AG04450 (cell line): Measurements from ENCODE around the gene CYFIP1. TPM values are rescaled to one million over a fixed set of nuclear protein-coding genes. Genes with fewer than 3 reads are reported as not detected.

ENCODE experiments used
- CTCF ChIA-PET: fragments of 300-600, 350-600 bp; formaldehyde crosslinking; extraction: SDS; loops from one replicate; lab custom pipeline; 2022; ENCODE audit warnings: antibody characterized with exemption, inconsistent platforms; lab: Charles Lee
- POLR2A ChIA-PET: fragments of 350-600 bp; formaldehyde crosslinking; extraction: SDS; loops from one replicate; lab custom pipeline; 2021; ENCODE audit warnings: antibody characterized with exemption, inconsistent platforms; lab: Yijun Ruan, JAX
- DNase-seq: peaks from one replicate; pipeline ENCODE4 v3.0.0-alpha.2; 2011; ENCODE audit warnings: low read depth, low spot score
- H3K27ac ChIP-seq: one replicate; pipeline ENCODE4 v1.5.1; 2012; ENCODE audit warnings: low read depth, low read length, control low read depth
- H3K27me3 ChIP-seq: one replicate; pipeline ENCODE4 v1.6.0; 2012; ENCODE audit warnings: low read length; ENCODE audit not compliant: control insufficient read depth, insufficient read depth
- H3K4me3 ChIP-seq: 2 replicates; pipeline ENCODE4 v1.5.1; 2011; ENCODE audit warnings: mild to moderate bottlenecking, low read depth, low read length, control low read depth
- H3K9me3 ChIP-seq: 2 replicates; pipeline ENCODE4 v1.5.1; 2012; ENCODE audit warnings: low read length; ENCODE audit not compliant: control insufficient read depth, insufficient read depth
- polyA plus RNA-seq: library from polyadenylated mRNA; depleted of rRNA; stranded (reverse); fragments of >200 nt; gene quantifications from 2 replicates; pipeline ENCODE4 v1.2.3, GENCODE V29; 2011
- TF ChIP-seq, protein P1 (sequence below): IDR thresholded peaks from 2 replicates; pipeline ENCODE4 v1.5.1; 2011; ENCODE audit warnings: low read depth, low read length, control low read depth, inconsistent platforms

The CYFIP1 gene
- polyA plus RNA-seq, 1 experiment: 70.9 TPM

DNA sequence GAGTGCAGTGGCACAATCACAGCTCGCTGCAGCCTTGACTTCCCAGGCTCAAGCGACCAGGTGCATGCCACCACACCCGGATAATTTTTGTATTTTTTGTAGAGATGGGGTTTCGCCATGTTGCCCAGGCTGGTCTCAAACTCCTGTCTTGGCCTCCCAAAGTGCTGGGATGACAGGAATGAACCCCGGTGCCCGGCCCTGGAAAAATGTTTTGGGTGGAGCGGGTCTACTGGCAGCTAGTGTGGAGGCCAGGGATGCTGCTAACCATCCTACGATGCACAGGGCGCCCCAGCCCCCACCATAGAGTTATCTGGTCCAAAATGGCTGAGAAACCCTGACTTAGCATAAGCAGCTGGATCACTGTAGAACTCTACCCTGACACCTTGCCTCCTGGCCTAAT is 106.3 kb downstream of the CYFIP1 start:
- Histone ChIP-seq H3K4me3 (no peak overlapping the region), H3K27me3 (no peaks in the 10 kb centered on the region), H3K27ac (no peak overlapping the region), H3K9me3 (peaks cover 9% of the 10 kb centered on the region)
- DNase-seq: no peak
- POLR2A ChIA-PET: interaction anchor here (0.6 kb wide), 1 partner anchor 37 kb away, joined by 3 read pairs; no protein-coding TSS in a partner anchor
- TF ChIP-seq, protein P1, sequence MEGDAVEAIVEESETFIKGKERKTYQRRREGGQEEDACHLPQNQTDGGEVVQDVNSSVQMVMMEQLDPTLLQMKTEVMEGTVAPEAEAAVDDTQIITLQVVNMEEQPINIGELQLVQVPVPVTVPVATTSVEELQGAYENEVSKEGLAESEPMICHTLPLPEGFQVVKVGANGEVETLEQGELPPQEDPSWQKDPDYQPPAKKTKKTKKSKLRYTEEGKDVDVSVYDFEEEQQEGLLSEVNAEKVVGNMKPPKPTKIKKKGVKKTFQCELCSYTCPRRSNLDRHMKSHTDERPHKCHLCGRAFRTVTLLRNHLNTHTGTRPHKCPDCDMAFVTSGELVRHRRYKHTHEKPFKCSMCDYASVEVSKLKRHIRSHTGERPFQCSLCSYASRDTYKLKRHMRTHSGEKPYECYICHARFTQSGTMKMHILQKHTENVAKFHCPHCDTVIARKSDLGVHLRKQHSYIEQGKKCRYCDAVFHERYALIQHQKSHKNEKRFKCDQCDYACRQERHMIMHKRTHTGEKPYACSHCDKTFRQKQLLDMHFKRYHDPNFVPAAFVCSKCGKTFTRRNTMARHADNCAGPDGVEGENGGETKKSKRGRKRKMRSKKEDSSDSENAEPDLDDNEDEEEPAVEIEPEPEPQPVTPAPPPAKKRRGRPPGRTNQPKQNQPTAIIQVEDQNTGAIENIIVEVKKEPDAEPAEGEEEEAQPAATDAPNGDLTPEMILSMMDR: no peak
- CTCF ChIA-PET: no interaction called here

DNA sequence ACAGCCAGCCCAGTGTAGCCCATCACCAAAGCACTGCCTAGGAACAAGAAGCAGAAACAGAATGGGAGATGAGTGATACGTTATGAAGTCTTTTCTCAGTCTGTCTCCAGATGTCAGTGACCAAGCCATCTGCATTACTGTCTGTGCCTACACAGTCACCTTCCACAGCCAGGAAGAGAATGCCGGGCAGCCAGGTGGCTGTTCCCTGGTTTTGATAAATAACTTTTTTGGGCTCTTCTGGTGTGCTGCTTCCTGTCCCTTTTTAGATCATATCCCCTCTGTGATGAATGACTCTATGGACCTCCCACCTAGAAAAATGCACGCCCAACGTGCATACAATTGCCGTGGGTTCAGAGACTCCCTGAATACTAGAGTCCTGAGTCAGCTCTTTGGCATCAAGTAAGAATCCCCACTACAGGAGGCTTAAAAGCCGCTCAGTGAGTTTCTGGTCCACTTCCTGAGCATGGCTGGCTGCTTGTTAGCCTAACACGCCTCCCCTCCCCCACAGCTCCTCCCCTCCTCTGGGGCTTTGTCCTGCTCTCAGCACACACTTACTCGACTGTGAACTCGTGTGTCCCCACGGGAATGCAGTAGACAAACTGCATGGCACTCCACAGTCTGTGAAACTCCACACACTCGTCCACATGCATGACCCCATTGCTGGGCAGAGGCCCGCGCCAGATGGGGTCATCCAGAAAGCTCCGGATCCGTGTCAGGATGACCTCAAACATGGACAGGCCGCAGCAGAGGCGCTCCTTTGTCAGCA is 107.0 kb downstream of the CYFIP1 start:
- H3K27me3 ChIP-seq: no peaks in the 10 kb centered on the region
- H3K4me3 ChIP-seq: no peak overlapping the region
- no peak overlapping the region for H3K27ac ChIP-seq
- ChIA-PET POLR2A (no interaction called here), CTCF (no interaction called here)
- DNase-seq: peak; percentile 42
- TF ChIP-seq, protein P1: no peak
- peaks cover 9% of the 10 kb centered on the region for H3K9me3 ChIP-seq

DNA sequence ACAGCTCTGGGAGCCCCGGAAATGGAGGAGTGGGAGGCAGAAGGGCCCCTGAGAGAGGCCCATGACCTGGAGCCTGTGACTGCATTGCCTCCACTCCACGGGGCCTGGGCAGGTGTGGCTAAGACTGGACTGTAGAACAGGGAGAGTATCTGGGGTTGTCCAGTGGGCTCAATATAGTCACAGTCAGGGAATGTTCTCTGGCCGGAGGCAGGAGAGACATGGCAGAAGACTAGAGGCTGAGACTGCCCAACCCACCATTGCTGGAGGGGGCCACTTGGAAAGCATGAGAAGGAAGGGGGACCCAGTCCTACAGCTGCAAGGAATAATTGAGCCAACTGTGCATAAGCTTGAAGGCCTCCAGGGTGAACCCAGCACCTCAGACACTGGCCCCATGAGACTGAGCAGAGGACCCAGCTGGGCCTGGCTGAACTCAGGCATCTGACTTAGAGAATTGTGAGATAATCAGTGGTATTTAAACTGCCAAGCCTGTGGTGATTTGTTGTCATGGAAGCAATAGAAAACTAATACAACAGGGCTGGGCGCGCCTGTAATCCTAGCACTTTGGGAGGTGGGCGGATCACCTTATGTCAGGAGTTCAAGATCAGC is 108.6 kb downstream of the CYFIP1 start:
- Histone ChIP-seq H3K27me3 (no peaks in the 10 kb centered on the region), H3K27ac (no peak overlapping the region), H3K9me3 (no peaks in the 10 kb centered on the region; the same call in 1 of the 2 replicates), H3K4me3 (no peak overlapping the region)
- CTCF ChIA-PET: no interaction called here
- TF ChIP-seq, protein P1: no peak
- POLR2A ChIA-PET: no interaction called here
- DNase-seq: no peak

DNA sequence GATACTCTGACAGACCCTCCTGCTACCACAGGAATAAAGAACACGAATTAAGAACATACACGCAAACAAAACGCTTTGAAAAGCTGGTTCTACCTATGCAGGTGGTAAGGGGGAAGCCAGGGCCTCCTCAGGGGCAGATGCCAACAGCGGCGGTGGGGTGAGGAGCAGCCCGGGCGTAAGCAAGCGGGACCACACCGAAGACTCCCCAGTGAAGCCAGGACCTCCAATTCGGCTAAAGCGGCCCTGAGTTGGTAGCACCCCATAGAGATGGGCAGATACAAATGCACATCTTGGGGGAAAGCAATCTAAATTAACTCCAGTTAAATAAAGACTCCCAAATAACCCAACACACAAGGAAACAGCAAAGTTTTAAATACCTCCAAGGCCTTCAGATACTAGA is 109.3 kb downstream of the CYFIP1 start:
- TF ChIP-seq, protein P1: no peak
- DNase-seq: no peak
- Histone ChIP-seq H3K9me3 (no peaks in the 10 kb centered on the region; the same call in 1 of the 2 replicates), H3K4me3 (no peak overlapping the region), H3K27ac (no peak overlapping the region), H3K27me3 (no peaks in the 10 kb centered on the region)
- CTCF ChIA-PET: no interaction called here
- POLR2A ChIA-PET: no interaction called here

DNA sequence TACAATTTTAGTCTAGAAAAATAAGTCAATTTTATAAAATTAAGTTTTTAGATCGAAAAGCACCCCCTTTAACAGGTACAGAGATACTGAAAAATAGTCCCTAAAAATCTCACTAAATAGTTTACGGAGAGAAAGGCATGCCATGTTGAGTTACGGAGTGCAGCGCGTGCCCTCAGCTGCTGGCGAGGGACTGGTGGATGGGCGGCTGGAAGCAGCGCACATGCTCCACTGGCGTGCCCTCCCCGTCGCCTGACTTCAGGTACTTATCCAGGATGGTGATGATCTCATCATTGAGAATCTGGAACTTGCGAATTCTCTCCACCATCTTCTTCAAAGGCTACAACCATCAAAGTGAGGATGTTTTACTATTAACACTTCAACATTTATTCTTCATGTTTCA is 110.3 kb downstream of the CYFIP1 start:
- ChIA-PET CTCF (no interaction called here), POLR2A (no interaction called here)

More for the DNA sequence above, 110.3 kb downstream of the CYFIP1 start:
- H3K27me3 ChIP-seq: no peaks in the 10 kb centered on the region
- TF ChIP-seq, protein P1: no peak
- no peak overlapping the region for H3K4me3 ChIP-seq
- no peak for DNase-seq
- no peak overlapping the region for H3K27ac ChIP-seq
- H3K9me3 ChIP-seq: no peaks in the 10 kb centered on the region; the same call in 1 of the 2 replicates
